Measurements from ENCODE around the gene HS6ST3.
"Not testable (repeated sequence)": the region's sequence is repeated elsewhere in the genome, so short reads cannot be mapped to it uniquely, and the experiment has no call there.

Gene HS6ST3

GRCh38 chr13:96091164-96092117, 1.5 kb downstream of the HS6ST3 start:
- TF ChIP-seq CTCF (IDR thresholded peaks at IDR 0.05; ENCODE audit: control insufficient read depth, extremely low read depth, insufficient read depth): no peak
- H3K4me3 ChIP-seq (ENCODE audit: low read depth, low read length): no peak overlapping the region
- DNase-seq (ENCODE audit: low read depth): no peak

GRCh38 chr13:96093296-96094006, 3.5 kb downstream of the HS6ST3 start:
- TF ChIP-seq CTCF (IDR thresholded peaks at IDR 0.05; ENCODE audit: control insufficient read depth, extremely low read depth, insufficient read depth): no peak
- DNase-seq (ENCODE audit: low read depth): no peak
- no peak overlapping the region for H3K4me3 ChIP-seq (ENCODE audit: low read depth, low read length)

- no peak overlapping the region for H3K4me3 ChIP-seq (ENCODE audit: low read depth, low read length)
- DNase-seq (ENCODE audit: low read depth): no peak
- no peak for TF ChIP-seq CTCF (IDR thresholded peaks at IDR 0.05; ENCODE audit: control insufficient read depth, extremely low read depth, insufficient read depth)
Measured at GRCh38 chr13:96100457-96101220, 10.7 kb downstream of the HS6ST3 start.

- TF ChIP-seq CTCF (IDR thresholded peaks at IDR 0.05; ENCODE audit: control insufficient read depth, extremely low read depth, insufficient read depth): no peak
- DNase-seq (ENCODE audit: low read depth): peak; percentile 81
- no peak overlapping the region for H3K4me3 ChIP-seq (ENCODE audit: low read depth, low read length)
Measured at GRCh38 chr13:96104516-96104915, 14.6 kb downstream of the HS6ST3 start.

GRCh38 chr13:96108072-96108471, 18.2 kb downstream of the HS6ST3 start:
- not testable (repeated sequence) for DNase-seq (ENCODE audit: low read depth); H3K4me3 ChIP-seq (ENCODE audit: low read depth, low read length)

- DNase-seq (ENCODE audit: low read depth): no peak
- TF ChIP-seq CTCF (IDR thresholded peaks at IDR 0.05; ENCODE audit: control insufficient read depth, extremely low read depth, insufficient read depth): no peak
Measured at GRCh38 chr13:96109125-96109524, 19.2 kb downstream of the HS6ST3 start.

GRCh38 chr13:96112936-96113335, 23.0 kb downstream of the HS6ST3 start:
- no peak for TF ChIP-seq CTCF (IDR thresholded peaks at IDR 0.05; ENCODE audit: control insufficient read depth, extremely low read depth, insufficient read depth)
- DNase-seq (ENCODE audit: low read depth): no peak
- H3K4me3 ChIP-seq (ENCODE audit: low read depth, low read length): no peak overlapping the region

More at GRCh38 chr13:96109125-96109524, 19.2 kb downstream of the HS6ST3 start:
- H3K4me3 ChIP-seq (ENCODE audit: low read depth, low read length): no peak overlapping the region

GRCh38 chr13:96115368-96115767, 25.5 kb downstream of the HS6ST3 start:
- not testable (repeated sequence) for H3K4me3 ChIP-seq (ENCODE audit: low read depth, low read length); DNase-seq (ENCODE audit: low read depth)
